ENCODE results near the gene CCRL2. TPM values are rescaled to one million over a fixed set of nuclear protein-coding genes. Genes with fewer than 3 reads are reported as not detected.

Gene CCRL2
- total RNA-seq, 4 donors from 2014 or later = 0.88 to 3.2 (median 1.7) TPM

DNA sequence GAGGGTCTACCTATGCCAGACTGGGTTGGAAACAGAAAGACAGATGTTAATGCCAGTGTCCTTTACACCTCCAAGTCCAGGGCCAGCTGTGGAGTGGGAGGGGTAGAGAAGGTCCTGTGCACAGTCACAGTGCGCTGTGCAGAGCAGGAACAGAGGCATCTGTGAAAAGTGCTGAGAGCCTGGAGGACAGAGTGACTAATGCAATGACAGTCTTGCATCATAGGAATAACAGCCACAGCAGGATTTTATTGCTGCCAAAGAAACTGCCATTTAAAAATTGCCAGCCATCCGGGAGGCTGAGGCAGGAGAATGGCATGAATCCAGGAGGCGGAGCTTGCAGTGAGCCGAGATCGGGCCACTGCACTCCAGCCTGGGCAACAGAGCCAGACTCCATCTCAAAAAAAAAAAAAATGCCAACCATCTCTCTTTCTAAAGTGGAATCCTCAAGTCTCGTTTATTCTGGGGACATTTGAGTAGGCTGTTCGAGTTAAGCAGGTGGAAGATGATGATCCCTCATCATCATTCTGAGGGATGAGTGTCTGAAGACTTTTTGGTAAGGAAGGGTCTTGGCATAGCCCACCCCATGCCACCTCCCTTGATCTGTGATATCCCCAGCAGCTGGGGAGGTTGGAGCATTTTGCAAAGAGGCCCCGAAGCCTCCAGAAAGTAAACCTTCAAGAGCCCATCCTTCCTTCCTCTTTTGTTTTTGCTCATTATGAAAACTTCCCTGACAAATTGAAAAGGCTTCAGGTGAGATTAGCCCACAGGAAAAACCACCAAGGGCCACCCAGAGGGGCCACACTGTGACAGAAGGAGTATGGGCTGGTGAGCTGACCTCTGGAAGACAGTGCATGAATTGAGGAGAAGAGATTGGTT, 45.4 kb upstream of the CCRL2 start:
- Histone ChIP-seq H3K27ac (no peak overlapping the region), H3K27me3 (no peaks in the 10 kb centered on the region), H3K4me1 (no peaks in the 10 kb centered on the region), H3K4me3 (no peak overlapping the region), H3K9me3 (no peaks in the 10 kb centered on the region), H3K36me3 (no peaks in the 10 kb centered on the region)
- no peak for DNase-seq
- intact Hi-C loops (cut with DNase I; ENCODE audit: low total_unique reads) = no loop called here
- TF ChIP-seq, protein P1, sequence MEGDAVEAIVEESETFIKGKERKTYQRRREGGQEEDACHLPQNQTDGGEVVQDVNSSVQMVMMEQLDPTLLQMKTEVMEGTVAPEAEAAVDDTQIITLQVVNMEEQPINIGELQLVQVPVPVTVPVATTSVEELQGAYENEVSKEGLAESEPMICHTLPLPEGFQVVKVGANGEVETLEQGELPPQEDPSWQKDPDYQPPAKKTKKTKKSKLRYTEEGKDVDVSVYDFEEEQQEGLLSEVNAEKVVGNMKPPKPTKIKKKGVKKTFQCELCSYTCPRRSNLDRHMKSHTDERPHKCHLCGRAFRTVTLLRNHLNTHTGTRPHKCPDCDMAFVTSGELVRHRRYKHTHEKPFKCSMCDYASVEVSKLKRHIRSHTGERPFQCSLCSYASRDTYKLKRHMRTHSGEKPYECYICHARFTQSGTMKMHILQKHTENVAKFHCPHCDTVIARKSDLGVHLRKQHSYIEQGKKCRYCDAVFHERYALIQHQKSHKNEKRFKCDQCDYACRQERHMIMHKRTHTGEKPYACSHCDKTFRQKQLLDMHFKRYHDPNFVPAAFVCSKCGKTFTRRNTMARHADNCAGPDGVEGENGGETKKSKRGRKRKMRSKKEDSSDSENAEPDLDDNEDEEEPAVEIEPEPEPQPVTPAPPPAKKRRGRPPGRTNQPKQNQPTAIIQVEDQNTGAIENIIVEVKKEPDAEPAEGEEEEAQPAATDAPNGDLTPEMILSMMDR (IDR thresholded peaks at IDR 0.05) = no peak
- TF ChIP-seq POLR2A (IDR thresholded peaks at IDR 0.05) = no peak

DNA sequence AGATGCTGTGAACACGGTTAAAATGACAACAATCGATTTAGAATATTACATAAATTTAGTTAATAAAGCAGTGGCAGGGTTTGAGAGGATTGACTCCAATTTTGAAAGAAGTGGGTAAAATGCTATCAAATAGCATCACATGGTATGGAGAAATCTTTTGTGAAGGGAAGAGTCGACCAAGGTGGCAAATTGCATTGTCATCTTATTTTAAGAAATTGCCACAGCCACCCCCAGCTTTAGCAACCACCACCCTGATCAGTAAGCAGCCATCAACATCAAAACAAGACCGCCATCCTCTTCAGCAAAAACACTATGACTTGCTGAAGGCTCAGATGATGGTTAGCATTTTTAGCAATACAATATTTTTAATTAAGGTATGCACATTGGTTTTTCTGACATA, 42.0 kb upstream of the CCRL2 start:
- H3K27ac ChIP-seq = no peak overlapping the region
- H3K4me1 ChIP-seq = no peaks in the 10 kb centered on the region
- TF ChIP-seq POLR2A (IDR thresholded peaks at IDR 0.05) = no peak
- TF ChIP-seq, protein P1 (IDR thresholded peaks at IDR 0.05) = no peak
- no peak for DNase-seq
- intact Hi-C loops (cut with DNase I; ENCODE audit: low total_unique reads) = no loop called here
- H3K4me3 ChIP-seq = no peak overlapping the region
- H3K36me3 ChIP-seq = no peaks in the 10 kb centered on the region
- no peaks in the 10 kb centered on the region for H3K9me3 ChIP-seq
- H3K27me3 ChIP-seq = no peaks in the 10 kb centered on the region

DNA sequence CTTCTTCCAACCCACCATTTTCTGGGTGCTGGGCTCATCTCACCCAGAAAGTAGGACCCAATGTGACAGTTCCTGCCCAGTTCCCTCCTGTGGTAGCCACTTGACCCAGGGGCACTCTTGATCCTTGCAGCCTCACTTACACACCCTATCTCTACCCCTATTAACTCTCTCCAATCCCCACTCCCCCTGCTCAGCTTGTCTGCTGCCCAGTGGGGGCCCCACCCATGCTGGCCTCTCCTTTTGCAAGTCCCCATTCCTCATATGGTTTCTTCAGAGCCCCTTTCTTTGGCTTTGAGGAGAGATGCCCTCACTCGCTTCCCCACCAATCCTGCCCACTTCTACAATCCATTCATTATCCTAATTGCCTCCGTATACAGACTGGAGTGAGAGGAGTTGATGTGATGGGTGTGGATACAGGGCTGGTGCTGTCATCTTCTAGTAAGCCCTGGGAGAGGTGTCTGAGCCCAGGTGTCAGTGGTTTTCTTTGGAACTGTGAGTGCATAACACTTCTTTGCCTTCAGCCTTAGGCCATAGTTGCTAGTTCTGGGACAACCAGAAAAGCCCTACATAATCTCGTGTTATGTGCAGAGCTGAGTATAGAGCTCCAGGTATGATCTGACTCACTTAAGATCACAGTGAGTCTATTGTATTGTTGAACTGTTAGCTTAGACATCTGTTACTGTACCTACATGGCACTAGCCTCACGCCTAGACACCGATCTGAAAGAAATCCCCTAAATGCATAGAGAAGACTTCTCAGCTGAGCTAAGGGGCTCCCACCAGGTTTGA, 41.1 kb upstream of the CCRL2 start:
- no peaks in the 10 kb centered on the region for H3K4me1 ChIP-seq
- intact Hi-C loops (cut with DNase I; ENCODE audit: low total_unique reads) = no loop called here
- no peaks in the 10 kb centered on the region for H3K27me3 ChIP-seq
- DNase-seq = no peak
- no peak for TF ChIP-seq POLR2A (IDR thresholded peaks at IDR 0.05)
- TF ChIP-seq, protein P1 (IDR thresholded peaks at IDR 0.05) = no peak
- no peaks in the 10 kb centered on the region for H3K9me3 ChIP-seq
- no peak overlapping the region for H3K27ac ChIP-seq
- H3K36me3 ChIP-seq = no peaks in the 10 kb centered on the region
- no peak overlapping the region for H3K4me3 ChIP-seq

DNA sequence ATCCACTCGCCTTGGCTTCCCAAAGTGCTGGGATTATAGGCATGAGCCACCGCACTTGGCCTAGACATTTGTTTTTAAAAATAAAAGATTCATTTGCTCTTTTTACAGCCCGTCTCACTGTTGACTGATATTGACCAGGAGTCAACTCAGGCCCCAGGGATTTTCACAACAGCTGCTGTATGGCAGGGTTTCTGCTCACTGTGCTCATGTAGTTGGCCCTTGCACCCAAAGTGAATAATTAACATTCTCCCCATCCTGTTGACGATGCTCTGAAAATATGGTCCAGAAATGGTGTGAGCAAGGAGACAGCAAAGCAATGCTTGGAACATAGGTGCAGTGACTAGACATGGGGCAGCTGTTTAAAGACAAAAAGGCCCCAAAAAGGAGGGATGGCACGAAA, 39.2 kb upstream of the CCRL2 start:
- no peak for DNase-seq
- H3K27ac ChIP-seq = no peak overlapping the region

More for the DNA sequence above, 39.2 kb upstream of the CCRL2 start:
- Histone ChIP-seq H3K9me3 (no peaks in the 10 kb centered on the region), H3K4me3 (no peak overlapping the region), H3K4me1 (no peaks in the 10 kb centered on the region), H3K27me3 (no peaks in the 10 kb centered on the region), H3K36me3 (no peaks in the 10 kb centered on the region)
- TF ChIP-seq, protein P1 (IDR thresholded peaks at IDR 0.05) = no peak
- intact Hi-C loops (cut with DNase I; ENCODE audit: low total_unique reads) = no loop called here

Measured in uterus (tissue), 4 donors.